Activated CD4-positive, CD25-positive, alpha-beta regulatory T cell (primary cell): ENCODE measurements around the gene GSTA2.
A peak's percentile ranks its signal among the peaks of the same experiment; 100 is the strongest.
"Not testable (repeated sequence)": the region's sequence is repeated elsewhere in the genome, so short reads cannot be mapped to it uniquely, and the experiment has no call there.

Experiments used
- DNase-seq, 4 experiments: peaks; one replicate each; lab custom pipeline; 2025; lab: John Stamatoyannopoulos, UW

GSTA2 gene

GRCh38 chr6:52725535-52726192 lies 37.6 kb downstream of the GSTA2 start:
- no peak for DNase-seq

- no peak for DNase-seq
These were observed 38.1 kb downstream of the GSTA2 start for GRCh38 chr6:52725143-52725534.

- peak in 2 of 4 experiments; percentile 6 to 10 for DNase-seq
These were observed 38.7 kb downstream of the GSTA2 start for GRCh38 chr6:52724406-52725121.

- DNase-seq: no peak
These were observed 39.3 kb downstream of the GSTA2 start for GRCh38 chr6:52724042-52724405.

GRCh38 chr6:52720321-52720720 lies 43.0 kb downstream of the GSTA2 start:
- DNase-seq: no peak

GRCh38 chr6:52718550-52718949 lies 44.7 kb downstream of the GSTA2 start:
- DNase-seq: no peak

GRCh38 chr6:52714761-52715160 lies 48.5 kb downstream of the GSTA2 start:
- not testable (repeated sequence) for DNase-seq

- no peak for DNase-seq
These were observed 51.1 kb downstream of the GSTA2 start for GRCh38 chr6:52712136-52712535.

- no peak for DNase-seq
These were observed 55.2 kb downstream of the GSTA2 start for GRCh38 chr6:52707963-52708680.

GRCh38 chr6:52706001-52706400 lies 57.3 kb downstream of the GSTA2 start:
- no peak for DNase-seq

- DNase-seq: not testable (repeated sequence)
These were observed 58.3 kb downstream of the GSTA2 start for GRCh38 chr6:52704781-52705502.

GRCh38 chr6:52704060-52704459 lies 59.2 kb downstream of the GSTA2 start:
- DNase-seq: no peak
